ENCODE results near the gene ACAD9. TPM values are rescaled to one million over a fixed set of nuclear protein-coding genes. Genes with fewer than 3 reads are reported as not detected.
A peak's percentile ranks its signal among the peaks of the same experiment; 100 is the strongest.
"Not testable (repeated sequence)": the region's sequence is repeated elsewhere in the genome, so short reads cannot be mapped to it uniquely, and the experiment has no call there.

The ACAD9 gene
- total RNA-seq, 2 donors from 2014 or later = 59.8 to 60.3 TPM

DNA sequence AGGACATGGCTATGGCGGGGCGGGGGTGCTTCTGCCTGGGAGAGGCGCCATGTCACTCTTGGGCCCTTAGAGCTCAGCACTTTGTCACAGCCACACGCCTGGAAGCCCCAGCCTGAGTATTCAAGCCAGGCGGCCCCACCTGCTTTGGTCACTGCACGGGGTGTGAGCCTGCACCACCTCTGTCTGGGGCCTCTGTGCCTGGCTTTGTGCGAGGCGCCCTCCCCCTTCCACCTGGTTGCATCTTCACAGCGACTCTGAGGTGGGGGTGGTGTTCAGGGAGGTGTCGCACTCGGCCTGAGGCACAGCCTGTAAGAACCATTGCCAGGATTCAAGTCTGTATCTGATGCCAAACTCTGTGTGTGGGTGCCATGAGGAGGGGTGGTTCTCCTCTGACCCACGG, 24.1 kb downstream of the ACAD9 start:
- ATAC-seq (replicated peaks) = no peak
- Mint-ChIP-seq H3K36me3 (ENCODE audit: low read depth) (peaks cover 86% of the 10 kb centered on the region), H3K4me3 (no peak overlapping the region), H3K27me3 (no peaks in the 10 kb centered on the region), H3K4me1 (no peaks in the 10 kb centered on the region), H3K27ac (no peak overlapping the region), H3K9me3 (no peaks in the 10 kb centered on the region)

DNA sequence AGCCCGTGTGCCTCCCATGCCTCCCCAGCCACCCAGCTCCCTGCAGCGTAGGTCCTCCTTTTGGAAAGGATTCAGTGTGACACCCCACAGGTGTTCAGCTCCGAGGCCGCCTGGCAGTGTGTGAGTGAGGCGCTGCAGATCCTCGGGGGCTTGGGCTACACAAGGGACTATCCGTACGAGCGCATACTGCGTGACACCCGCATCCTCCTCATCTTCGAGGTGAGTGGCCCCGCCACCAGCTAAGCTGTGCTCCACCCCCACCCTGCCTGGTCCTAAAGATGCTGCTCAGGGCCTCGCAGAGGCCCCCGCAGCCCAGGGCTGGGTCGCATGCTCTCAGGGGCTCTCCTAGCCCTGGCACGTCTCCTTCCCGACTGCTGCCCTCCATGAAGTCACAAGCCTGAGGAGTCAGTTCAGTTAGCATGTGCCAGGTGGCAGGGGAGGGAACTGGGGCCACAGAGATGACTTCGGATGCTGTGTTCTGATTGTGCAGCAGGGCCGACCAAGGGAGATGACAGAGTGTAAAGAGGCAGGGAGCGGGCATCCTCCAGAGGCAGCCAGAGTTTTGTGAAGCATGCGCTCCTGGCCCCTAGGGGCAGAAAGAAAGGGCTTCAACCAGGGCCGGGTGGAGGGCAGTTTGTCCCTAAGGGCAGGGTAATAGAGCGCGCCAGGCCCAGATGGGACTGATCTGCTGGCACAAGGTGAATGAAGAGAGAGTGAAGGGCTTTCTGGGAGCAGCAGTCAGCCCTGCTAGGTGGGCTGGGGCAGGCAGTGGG, 26.8 kb downstream of the ACAD9 start:
- Mint-ChIP-seq H3K27me3 (no peaks in the 10 kb centered on the region), H3K27ac (peak overlapping the region; percentile 54), H3K9me3 (no peaks in the 10 kb centered on the region), H3K4me3 (no peak overlapping the region), H3K36me3 (ENCODE audit: low read depth) (peaks cover 74% of the 10 kb centered on the region), H3K4me1 (no peaks in the 10 kb centered on the region)
- no peak for ATAC-seq (replicated peaks)

DNA sequence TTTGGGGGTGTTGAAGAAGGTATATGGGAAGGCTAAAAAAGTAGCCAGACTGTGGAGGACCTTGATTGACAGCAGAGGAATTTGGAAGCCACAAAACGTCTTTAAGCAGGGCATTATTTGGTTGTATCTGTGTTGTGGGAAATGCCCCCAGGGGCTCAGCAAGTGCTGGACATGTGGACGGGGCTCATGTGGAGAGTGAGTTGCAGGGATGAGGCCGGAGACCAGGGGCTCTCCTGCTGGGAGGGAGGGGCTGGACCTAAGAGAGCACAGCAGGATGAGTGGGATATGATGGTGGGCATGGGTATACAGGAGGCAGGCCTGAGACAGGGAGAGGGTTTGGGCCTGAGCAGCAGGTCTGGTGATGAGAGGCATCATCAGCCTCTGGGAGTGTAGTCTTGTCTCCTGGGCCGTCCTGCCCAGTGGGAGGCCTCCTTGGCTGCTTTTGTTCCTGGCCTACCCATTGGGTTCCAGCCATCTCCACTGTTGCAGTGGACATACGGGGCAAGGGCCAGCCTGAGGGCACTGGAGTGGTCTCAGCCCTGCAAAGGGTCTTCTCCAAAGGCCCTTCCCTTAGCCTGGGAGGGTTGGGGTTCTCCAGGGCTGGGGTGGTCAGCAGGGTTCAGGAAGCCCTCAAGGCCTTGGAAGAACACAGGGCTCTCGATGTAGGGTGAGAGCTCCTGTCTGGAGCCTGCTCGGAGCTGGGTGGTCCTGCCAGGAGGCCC, 27.5 kb downstream of the ACAD9 start:
- no peak overlapping the region for H3K4me3 Mint-ChIP-seq

DNA sequence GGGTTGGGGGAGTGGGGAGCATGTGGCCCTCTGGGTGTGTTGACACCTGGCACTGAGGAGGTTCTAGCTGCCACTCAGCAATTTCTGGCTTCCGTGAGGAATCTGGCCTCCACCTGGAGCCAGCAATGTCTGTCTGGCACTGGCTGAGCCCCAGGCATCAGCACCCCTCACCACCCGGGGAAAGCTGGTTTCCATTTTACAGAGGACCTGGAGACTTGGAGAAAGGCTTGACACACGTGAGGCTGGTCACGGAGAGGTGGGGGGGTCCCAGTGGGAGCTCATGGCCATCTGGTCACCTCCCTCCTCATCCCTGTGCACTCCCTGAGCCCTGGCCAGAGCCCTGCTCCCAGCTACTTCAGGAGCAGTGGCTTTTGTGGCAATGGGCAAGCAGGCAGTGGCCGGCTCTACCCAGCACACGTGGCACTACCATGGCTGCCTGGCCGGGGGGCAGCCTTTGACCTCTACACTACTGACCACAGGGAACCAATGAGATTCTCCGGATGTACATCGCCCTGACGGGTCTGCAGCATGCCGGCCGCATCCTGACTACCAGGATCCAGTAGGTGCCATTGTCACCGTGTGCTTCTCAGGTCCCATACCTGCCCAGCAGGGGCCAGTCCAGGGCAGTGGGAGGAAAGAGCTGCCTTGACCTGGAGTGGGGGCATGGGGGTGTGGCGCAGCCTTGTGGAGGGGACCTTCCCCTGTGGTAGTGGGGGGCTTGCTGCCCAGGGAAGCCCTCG, 28.5 kb downstream of the ACAD9 start:
- no peaks in the 10 kb centered on the region for H3K9me3 Mint-ChIP-seq
- H3K36me3 Mint-ChIP-seq (ENCODE audit: low read depth) = peaks cover 73% of the 10 kb centered on the region
- no peak for ATAC-seq (replicated peaks)
- no peak overlapping the region for H3K27ac Mint-ChIP-seq
- no peaks in the 10 kb centered on the region for H3K4me1 Mint-ChIP-seq
- H3K4me3 Mint-ChIP-seq = no peak overlapping the region
- no peaks in the 10 kb centered on the region for H3K27me3 Mint-ChIP-seq

More for the DNA sequence above, 27.5 kb downstream of the ACAD9 start:
- H3K9me3 Mint-ChIP-seq = no peaks in the 10 kb centered on the region
- peak overlapping the region; percentile 54 for H3K27ac Mint-ChIP-seq
- H3K36me3 Mint-ChIP-seq (ENCODE audit: low read depth) = peaks cover 73% of the 10 kb centered on the region
- H3K4me1 Mint-ChIP-seq = no peaks in the 10 kb centered on the region
- H3K27me3 Mint-ChIP-seq = no peaks in the 10 kb centered on the region
- ATAC-seq (replicated peaks) = no peak

DNA sequence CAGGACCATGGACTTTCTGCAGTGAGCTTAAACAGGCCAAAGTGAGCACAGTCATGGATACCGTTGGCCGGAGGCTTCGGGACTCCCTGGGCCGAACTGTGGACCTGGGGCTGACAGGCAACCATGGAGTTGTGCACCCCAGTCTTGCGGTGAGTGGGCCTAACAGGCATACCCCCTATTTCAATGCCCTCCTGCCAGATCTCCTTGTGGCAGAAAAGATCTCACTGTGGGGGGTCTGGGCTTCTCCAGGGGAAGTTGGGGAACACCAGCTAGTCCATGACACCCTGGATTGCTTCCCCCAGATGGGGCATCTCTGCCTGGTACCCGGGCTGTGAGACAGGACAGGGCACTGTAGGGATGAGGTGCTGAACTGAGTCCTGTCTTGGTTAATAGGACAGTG, 29.5 kb downstream of the ACAD9 start:
- Mint-ChIP-seq H3K36me3 (ENCODE audit: low read depth) (peaks cover 71% of the 10 kb centered on the region), H3K27me3 (no peaks in the 10 kb centered on the region), H3K4me3 (no peak overlapping the region), H3K27ac (no peak overlapping the region), H3K9me3 (no peaks in the 10 kb centered on the region), H3K4me1 (no peaks in the 10 kb centered on the region)
- ATAC-seq (replicated peaks) = no peak

DNA sequence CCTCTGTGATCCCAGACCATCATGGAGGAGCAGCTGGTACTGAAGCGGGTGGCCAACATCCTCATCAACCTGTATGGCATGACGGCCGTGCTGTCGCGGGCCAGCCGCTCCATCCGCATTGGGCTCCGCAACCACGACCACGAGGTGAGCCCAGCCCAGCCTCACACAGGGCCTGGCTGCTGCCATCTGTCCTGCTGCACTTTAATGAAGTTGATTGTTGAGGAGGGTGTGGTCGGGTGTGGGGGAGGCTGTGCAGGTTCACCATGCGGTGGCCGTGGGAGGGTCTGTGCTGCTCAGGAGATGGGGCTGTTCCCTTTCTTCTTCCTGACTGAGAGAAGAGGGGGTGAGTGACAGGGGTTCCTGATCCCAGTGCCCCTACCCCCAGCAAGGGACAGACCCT, 30.6 kb downstream of the ACAD9 start:
- H3K27me3 Mint-ChIP-seq = no peaks in the 10 kb centered on the region
- H3K36me3 Mint-ChIP-seq (ENCODE audit: low read depth) = peaks cover 65% of the 10 kb centered on the region
- H3K9me3 Mint-ChIP-seq = no peaks in the 10 kb centered on the region
- H3K27ac Mint-ChIP-seq = no peak overlapping the region
- ATAC-seq (replicated peaks) = no peak
- H3K4me1 Mint-ChIP-seq = no peaks in the 10 kb centered on the region
- H3K4me3 Mint-ChIP-seq = no peak overlapping the region

DNA sequence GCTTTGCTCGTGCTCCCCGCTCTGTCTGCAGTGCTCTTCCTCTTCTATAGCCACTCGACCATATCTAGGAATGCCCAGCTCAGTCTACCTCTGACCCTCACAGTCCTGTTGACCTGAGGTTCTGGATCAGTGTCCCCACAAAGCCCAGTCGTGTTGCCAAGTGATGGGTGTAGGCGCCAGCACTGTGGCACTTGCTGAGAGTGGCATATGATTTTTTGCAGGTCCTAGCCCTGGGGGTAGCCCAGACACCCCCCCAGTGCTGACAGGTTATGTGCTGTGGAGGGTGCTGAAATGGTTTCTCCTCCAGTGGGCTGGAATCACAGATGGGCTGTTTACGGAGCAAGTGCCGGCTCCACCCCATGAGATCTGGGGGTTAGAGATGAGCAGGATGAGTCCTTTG, 32.5 kb downstream of the ACAD9 start:
- no peaks in the 10 kb centered on the region for H3K9me3 Mint-ChIP-seq
- H3K27ac Mint-ChIP-seq = no peak overlapping the region
- H3K4me3 Mint-ChIP-seq = no peak overlapping the region
- H3K4me1 Mint-ChIP-seq = no peaks in the 10 kb centered on the region
- no peaks in the 10 kb centered on the region for H3K27me3 Mint-ChIP-seq
- peaks cover 59% of the 10 kb centered on the region for H3K36me3 Mint-ChIP-seq (ENCODE audit: low read depth)
- no peak for ATAC-seq (replicated peaks)

DNA sequence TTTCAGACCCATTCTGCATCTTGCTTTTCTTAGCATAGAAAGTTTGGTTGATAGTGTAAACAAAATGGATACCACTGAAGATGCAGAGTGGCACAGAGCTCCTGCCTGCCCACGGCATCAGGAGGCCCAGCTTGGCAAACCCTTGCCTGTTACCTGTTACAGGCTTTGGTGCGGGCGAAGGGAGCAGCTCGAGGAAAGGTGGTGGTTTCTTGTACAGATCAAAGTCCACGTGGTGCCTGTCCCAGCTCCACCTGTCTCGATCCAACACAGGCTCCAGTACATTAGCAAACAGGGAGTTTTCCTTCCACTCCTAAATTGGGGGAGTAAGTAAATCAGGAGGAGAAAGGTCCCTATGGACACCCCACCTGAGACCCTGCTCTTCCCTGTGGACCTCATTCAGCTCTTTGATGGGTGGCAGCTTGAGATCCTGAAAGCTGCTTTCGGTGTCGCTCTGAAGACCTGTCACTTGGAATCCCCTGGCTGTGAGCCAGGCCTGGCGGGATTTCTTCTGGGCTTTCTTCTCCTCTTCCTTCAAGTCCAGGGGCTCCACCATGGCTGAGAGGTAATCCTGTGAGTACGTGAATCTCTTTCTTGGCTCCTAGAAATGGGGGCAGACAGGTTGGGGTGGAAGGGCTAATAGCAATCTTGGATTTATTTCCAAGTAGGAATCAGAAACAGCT, 35.7 kb downstream of the ACAD9 start:
- H3K27ac Mint-ChIP-seq = no peak overlapping the region
- no peaks in the 10 kb centered on the region for H3K27me3 Mint-ChIP-seq
- no peak overlapping the region for H3K4me3 Mint-ChIP-seq
- no peaks in the 10 kb centered on the region for H3K9me3 Mint-ChIP-seq
- ATAC-seq (replicated peaks) = no peak
- no peaks in the 10 kb centered on the region for H3K4me1 Mint-ChIP-seq
- H3K36me3 Mint-ChIP-seq (ENCODE audit: low read depth) = peaks cover 77% of the 10 kb centered on the region

DNA sequence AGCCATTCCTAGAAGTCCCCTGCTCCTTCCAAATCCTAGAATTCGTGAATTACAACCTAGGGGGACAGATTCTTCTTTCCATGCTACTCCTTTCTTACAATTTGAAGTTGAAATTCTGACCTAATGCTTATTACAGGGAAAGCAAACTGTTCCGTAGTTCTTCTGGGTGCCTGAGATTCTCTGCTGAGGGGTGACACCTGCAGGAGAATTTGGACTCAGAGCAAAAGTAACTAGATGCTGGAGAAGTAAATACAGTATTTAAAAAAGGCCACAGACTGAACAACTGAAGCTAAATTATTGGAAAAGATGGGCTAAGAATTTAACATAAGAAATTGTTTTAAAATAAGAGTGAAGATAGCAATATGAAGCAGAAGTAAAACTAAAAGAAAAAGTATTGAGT, 37.9 kb downstream of the ACAD9 start:
- Mint-ChIP-seq H3K27me3 (no peaks in the 10 kb centered on the region), H3K36me3 (ENCODE audit: low read depth) (peaks cover 61% of the 10 kb centered on the region), H3K4me3 (no peak overlapping the region), H3K4me1 (no peaks in the 10 kb centered on the region), H3K9me3 (no peaks in the 10 kb centered on the region), H3K27ac (peak overlapping the region; percentile 24)
- no peak for ATAC-seq (replicated peaks)

DNA sequence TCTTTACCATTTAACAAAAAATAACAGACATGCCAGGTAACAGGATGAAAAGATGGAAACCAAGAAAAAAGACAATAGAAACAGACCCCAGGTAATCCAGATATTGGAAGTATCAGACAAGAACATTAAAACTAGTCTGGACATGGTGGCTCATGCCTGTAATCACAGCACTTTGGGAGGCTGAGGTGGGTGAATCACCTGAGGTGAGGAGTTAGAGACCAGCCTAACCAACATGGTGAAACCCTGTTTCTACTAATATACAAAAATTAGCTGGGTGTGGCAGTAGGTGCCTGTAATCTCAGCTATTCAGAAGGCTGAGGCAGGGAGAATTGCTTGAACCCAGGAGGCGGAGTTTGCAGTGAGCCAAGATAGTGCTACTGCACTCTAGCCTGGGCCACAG, 40.6 kb downstream of the ACAD9 start:
- no peaks in the 10 kb centered on the region for H3K9me3 Mint-ChIP-seq
- H3K27me3 Mint-ChIP-seq = no peaks in the 10 kb centered on the region
- H3K36me3 Mint-ChIP-seq (ENCODE audit: low read depth) = peaks cover 43% of the 10 kb centered on the region
- H3K4me1 Mint-ChIP-seq = peaks cover 17% of the 10 kb centered on the region
- no peak for ATAC-seq (replicated peaks)
- no peak overlapping the region for H3K27ac Mint-ChIP-seq
- no peak overlapping the region for H3K4me3 Mint-ChIP-seq

DNA sequence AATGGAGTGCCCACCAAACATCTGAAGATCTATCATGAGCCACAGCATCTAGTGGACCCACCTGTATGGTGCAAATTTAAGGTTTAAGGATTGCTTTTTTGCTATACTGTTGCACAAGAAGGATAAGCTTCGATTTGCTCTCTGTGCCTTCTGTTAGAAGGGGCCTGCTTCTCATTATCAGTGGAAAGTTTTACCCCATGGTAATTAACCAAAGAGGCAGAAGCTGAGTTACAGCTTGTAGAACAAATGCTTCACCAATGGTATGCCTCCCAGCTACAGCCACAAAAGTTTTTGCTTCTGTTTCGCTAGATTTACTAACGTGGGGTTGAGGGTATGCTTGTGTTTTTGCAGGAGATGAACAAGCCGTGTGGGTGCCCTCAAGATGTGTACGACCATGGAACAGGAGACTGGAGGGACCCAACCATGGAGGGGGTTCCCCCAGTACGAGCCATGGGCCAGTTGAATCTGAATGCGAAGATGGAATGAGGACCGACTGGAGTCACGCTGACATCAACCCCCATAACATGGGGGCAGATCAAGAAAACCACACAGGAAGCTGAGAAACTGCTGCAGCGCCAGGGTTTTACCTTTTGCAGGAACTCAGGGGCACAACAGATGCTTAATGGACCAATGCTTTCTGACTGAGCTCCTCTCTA, 43.5 kb downstream of the ACAD9 start:
- peaks cover 17% of the 10 kb centered on the region for H3K4me1 Mint-ChIP-seq
- peak; percentile 79 for ATAC-seq (replicated peaks)
- H3K36me3 Mint-ChIP-seq (ENCODE audit: low read depth) = peaks cover 20% of the 10 kb centered on the region
- H3K4me3 Mint-ChIP-seq = peak overlapping the region; percentile 78
- peak overlapping the region; percentile 53 for H3K27ac Mint-ChIP-seq
- no peaks in the 10 kb centered on the region for H3K27me3 Mint-ChIP-seq
- H3K9me3 Mint-ChIP-seq = no peaks in the 10 kb centered on the region

DNA sequence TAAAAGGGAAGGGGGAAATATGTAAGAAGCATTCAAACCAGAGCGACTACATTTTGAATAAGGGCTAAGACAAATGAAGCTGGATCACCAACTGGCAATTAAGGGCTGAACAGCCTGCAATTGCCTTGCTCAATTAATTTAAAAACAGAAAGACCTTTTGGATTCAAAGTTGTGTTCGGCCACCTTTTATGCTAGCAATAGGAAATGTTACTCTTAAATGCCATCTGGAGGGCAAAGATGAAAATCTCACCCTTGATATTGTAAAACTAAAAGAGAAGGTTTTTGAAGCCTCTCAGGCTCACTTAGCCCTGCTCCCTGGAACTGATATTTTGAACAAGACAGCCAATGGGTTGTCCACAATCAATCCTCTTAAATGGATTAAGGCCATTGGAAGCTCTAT, 44.2 kb downstream of the ACAD9 start:
- peak overlapping the region; percentile 78 for H3K4me3 Mint-ChIP-seq
- peak; percentile 26 for ATAC-seq (replicated peaks)
- H3K9me3 Mint-ChIP-seq = no peaks in the 10 kb centered on the region
- H3K36me3 Mint-ChIP-seq (ENCODE audit: low read depth) = peaks cover 14% of the 10 kb centered on the region
- H3K27me3 Mint-ChIP-seq = no peaks in the 10 kb centered on the region
- H3K27ac Mint-ChIP-seq = peak overlapping the region; percentile 53
- peaks cover 17% of the 10 kb centered on the region for H3K4me1 Mint-ChIP-seq

DNA sequence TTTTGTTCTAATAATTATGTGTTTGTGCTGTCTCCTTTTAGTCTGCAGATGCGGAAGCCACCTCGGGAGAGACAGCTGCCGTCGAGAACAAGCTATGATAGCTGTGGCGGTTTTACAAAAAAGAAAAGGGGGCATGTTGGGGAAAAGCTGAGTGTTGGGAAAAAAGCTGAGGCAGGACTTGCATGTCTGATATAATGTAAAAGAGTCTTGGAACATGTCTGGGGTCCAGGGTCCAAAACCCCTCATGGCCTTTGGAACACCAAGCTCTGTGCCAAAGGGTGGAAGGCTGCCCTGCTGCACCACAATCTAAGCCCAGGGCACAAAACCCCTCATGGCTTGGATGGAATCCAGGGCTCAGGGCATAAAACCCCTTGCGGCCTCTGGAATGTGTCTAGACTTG, 44.6 kb downstream of the ACAD9 start:
- H3K27ac Mint-ChIP-seq = peak overlapping the region; percentile 53
- H3K9me3 Mint-ChIP-seq; ATAC-seq (replicated peaks); H3K36me3 Mint-ChIP-seq (ENCODE audit: low read depth); H3K27me3 Mint-ChIP-seq: not testable (repeated sequence)
- H3K4me3 Mint-ChIP-seq = peak overlapping the region; percentile 78
- peaks cover 17% of the 10 kb centered on the region for H3K4me1 Mint-ChIP-seq

DNA sequence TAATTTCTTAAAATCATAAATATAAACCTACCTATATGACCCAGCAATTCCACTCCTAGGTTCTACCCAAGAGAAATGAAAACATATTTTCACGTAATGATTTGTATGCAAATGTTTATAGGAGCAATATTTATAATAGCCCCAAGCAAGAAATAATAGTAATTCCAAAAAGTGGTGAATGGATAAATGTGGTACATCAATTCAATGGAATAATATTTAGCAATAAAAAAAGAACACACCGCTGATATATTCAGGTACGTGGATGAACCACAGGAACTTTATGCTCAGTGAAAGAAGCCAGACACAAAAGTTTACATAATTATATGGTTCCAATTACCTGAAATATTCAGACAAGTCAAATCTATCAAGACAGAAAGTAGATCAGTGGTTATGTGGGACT, 49.9 kb downstream of the ACAD9 start:
- H3K27ac Mint-ChIP-seq = no peak overlapping the region
- no peaks in the 10 kb centered on the region for H3K4me1 Mint-ChIP-seq
- no peak overlapping the region for H3K4me3 Mint-ChIP-seq
- H3K27me3 Mint-ChIP-seq = peaks cover 3% of the 10 kb centered on the region
- ATAC-seq (replicated peaks) = no peak
- H3K9me3 Mint-ChIP-seq = no peaks in the 10 kb centered on the region
- no peaks in the 10 kb centered on the region for H3K36me3 Mint-ChIP-seq (ENCODE audit: low read depth)

Measured in activated T-helper 17 cell treated with anti-CD3 and anti-CD28 coated beads, Interleukin-2, amount 50 U/mL, for 72 hours (primary cell).